A549 (cell line): ENCODE measurements around the gene CAPN13. TPM values are rescaled to one million over a fixed set of nuclear protein-coding genes. Genes with fewer than 3 reads are reported as not detected.

Experiments used
- ATAC-seq, 2 experiments: fragments of 200-7000 bp in 1 of 2; fragments of >200 bp in 1 of 2; cut with Nextera tagmentation in 1 of 2; cut with Tn5 transposase in 1 of 2; 3 replicates each; pipeline versions ENCODE4 v1.8.0 to v1.9.1; 2018 to 2020; ENCODE audit warnings: mild to moderate bottlenecking in 1 of 2, moderate library complexity in 1 of 2
- CTCF ChIA-PET: fragments of 300-600 bp; sonication (Branson Sonifier 250); formaldehyde crosslinking; extraction: SDS; loops from one replicate; lab custom pipeline; 2021; ENCODE audit warnings: antibody characterized with exemption, inconsistent platforms; lab: Yijun Ruan, JAX
- POLR2A ChIA-PET: fragments of 350-600 bp; formaldehyde crosslinking; extraction: SDS; loops from one replicate; lab custom pipeline; 2021; ENCODE audit warnings: antibody characterized with exemption, inconsistent platforms; lab: Yijun Ruan, JAX
- DNase-seq, 2 experiments: peaks; one replicate each; pipeline versions ENCODE4 v3.0.0 to v3.0.0-alpha.2; 2011 to 2016; ENCODE audit warnings: low read depth in 1 of 2, low spot score in 1 of 2
- FAIRE-seq: peaks from 2 replicates; lab custom pipeline; 2011; peaks lifted over from hg19 to GRCh38; lab: Jason Lieb, UNC
- H3K27ac ChIP-seq, 2 experiments: fragments of >200 bp; sonication (Bioruptor Twin); formaldehyde crosslinking; 3 replicates each; pipeline ENCODE4 v1.5.1; 2016 to 2017
- H3K4me1 ChIP-seq: fragments of >200 bp; sonication (Bioruptor Twin); formaldehyde crosslinking; 3 replicates; pipeline ENCODE4 v1.6.1; 2016
- H3K4me2 ChIP-seq: fragments of >200 bp; sonication (Bioruptor Twin); formaldehyde crosslinking; 3 replicates; pipeline ENCODE4 v1.6.1; 2016
- H3K4me3 ChIP-seq: fragments of >200 bp; sonication (Bioruptor Twin); formaldehyde crosslinking; 3 replicates; pipeline ENCODE4 v1.5.1; 2016
- H3K9me3 ChIP-seq: fragments of >200 bp; sonication (Bioruptor Twin); formaldehyde crosslinking; 3 replicates; pipeline ENCODE4 v1.6.1; 2016
- BCL3 ChIP-seq: fragments of >200 bp; sonication (Bioruptor Twin); formaldehyde crosslinking; IDR thresholded peaks from 3 replicates; pipeline ENCODE4 v1.6.1; 2016
- CBX8 ChIP-seq: fragments of 200-600 bp; sonication (generic); IDR thresholded peaks from 2 replicates; pipeline ENCODE4 v1.6.1; 2016
- CHD4 ChIP-seq: fragments of 200-600 bp; sonication (generic); IDR thresholded peaks from 2 replicates; pipeline ENCODE4 v1.6.1; 2016; ENCODE audit warnings: antibody characterized with exemption, mild to moderate bottlenecking, borderline replicate concordance
- CTCF ChIP-seq: fragments of >200 bp; sonication (Bioruptor Twin); formaldehyde crosslinking; IDR thresholded peaks from 3 replicates; pipeline ENCODE4 v1.5.1; 2016
- EHMT2 ChIP-seq: fragments of 200-600 bp; sonication (generic); IDR thresholded peaks from 2 replicates; pipeline ENCODE4 v1.6.1; 2016; ENCODE audit warnings: antibody characterized with exemption, low read depth, mild to moderate bottlenecking, moderate library complexity
- ELK1 ChIP-seq: fragments of 150-350 bp; IDR thresholded peaks from 2 replicates; pipeline ENCODE4 v1.6.1; 2014; ENCODE audit warnings: low read depth, mild to moderate bottlenecking, low read length
- ESRRA ChIP-seq: fragments of 150-350 bp; IDR thresholded peaks from 2 replicates; pipeline ENCODE4 v1.6.1; 2014; ENCODE audit warnings: mild to moderate bottlenecking, low read length, borderline replicate concordance
- FOXS1 ChIP-seq: fragments of 250-450 bp; sonication (Bioruptor Pico); IDR thresholded peaks from 2 replicates; pipeline ENCODE4 v1.5.0; 2020; ENCODE audit warnings: mild to moderate bottlenecking, moderate library complexity
- GATA3 ChIP-seq: IDR thresholded peaks from 2 replicates; pipeline ENCODE4 v1.6.1; 2012; ENCODE audit warnings: borderline replicate concordance
- HMGXB4 ChIP-seq: fragments of 250-450 bp; sonication (Bioruptor Pico); IDR thresholded peaks from 2 replicates; pipeline ENCODE4 v1.5.0; 2021; ENCODE audit warnings: mild to moderate bottlenecking, moderate library complexity, borderline replicate concordance
- HOXA7 ChIP-seq: fragments of 250-450 bp; sonication (Bioruptor Pico); IDR thresholded peaks from 2 replicates; pipeline ENCODE4 v1.5.0; 2020; ENCODE audit warnings: mild to moderate bottlenecking, moderate library complexity
- JUN ChIP-seq, 2 experiments: fragments of >200 bp; sonication (Bioruptor Twin); formaldehyde crosslinking; IDR thresholded peaks; 2 replicates in 1 of 2; 3 replicates in 1 of 2; pipeline ENCODE4 v1.6.1; 2016 to 2017
- KDM1A ChIP-seq: fragments of 200-600 bp; sonication (generic); IDR thresholded peaks from 2 replicates; pipeline ENCODE4 v1.6.1; 2016; ENCODE audit warnings: low read depth, mild to moderate bottlenecking
- KDM5A ChIP-seq: fragments of 200-600 bp; sonication (generic); IDR thresholded peaks from 2 replicates; pipeline ENCODE4 v1.6.1; 2016; ENCODE audit warnings: antibody characterized with exemption, mild to moderate bottlenecking
- NPAS2 ChIP-seq: fragments of 250-450 bp; sonication (Bioruptor Pico); IDR thresholded peaks from 2 replicates; pipeline ENCODE4 v1.8.0; 2022; ENCODE audit warnings: mild to moderate bottlenecking, moderate library complexity, borderline replicate concordance
- PBX3 ChIP-seq: IDR thresholded peaks from 2 replicates; pipeline ENCODE4 v1.6.1; 2012
- PHF8 ChIP-seq: fragments of 200-600 bp; sonication (generic); IDR thresholded peaks from 2 replicates; pipeline ENCODE4 v1.6.1; 2016; ENCODE audit warnings: low read depth, mild to moderate bottlenecking, antibody characterized with exemption, moderate library complexity, borderline replicate concordance
- POLR2A ChIP-seq: IDR thresholded peaks from 2 replicates; pipeline ENCODE4 v1.6.1; 2012; ENCODE audit warnings: mild to moderate bottlenecking, low read length
- RFX5 ChIP-seq: fragments of 450-650 bp; IDR thresholded peaks from 2 replicates; pipeline ENCODE4 v1.7.1; 2014; ENCODE audit warnings: antibody characterized with exemption, mild to moderate bottlenecking, moderate library complexity
- RNF2 ChIP-seq: fragments of 200-600 bp; sonication (generic); IDR thresholded peaks from 2 replicates; pipeline ENCODE4 v1.6.1; 2016; ENCODE audit warnings: low read depth, mild to moderate bottlenecking, antibody characterized with exemption, moderate library complexity, borderline replicate concordance
- SREBF2 ChIP-seq: fragments of 450-650 bp; IDR thresholded peaks from 2 replicates; pipeline ENCODE4 v1.6.1; 2014; ENCODE audit warnings: mild to moderate bottlenecking, moderate library complexity
- TFCP2L1 ChIP-seq: fragments of 250-450 bp; sonication (Bioruptor Pico); IDR thresholded peaks from 2 replicates; pipeline ENCODE4 v1.5.0; 2021; ENCODE audit warnings: mild to moderate bottlenecking
- USF2 ChIP-seq: fragments of 450-650 bp; IDR thresholded peaks from 2 replicates; pipeline ENCODE4 v1.6.1; 2014; ENCODE audit warnings: antibody characterized with exemption
- WGBS: methylation state at CpG from one replicate; pipeline ENCODE4 v1.1.6; 2017; ENCODE audit errors: missing lambda C conversion rate; 5-methylcytosine and 5-hydroxymethylcytosine counted together
- polyA plus RNA-seq, 4 experiments: library from polyadenylated mRNA; depleted of rRNA in 3 of 4; stranded (reverse); fragments of >200 nt; fragmentation: RNase III in 1 of 4; extraction: RNeasy Plus Mini Kit Qiagen cat#74134 plus additional on column Dnase treatment in 1 of 4; gene quantifications; 2 replicates in 3 of 4; 3 replicates in 1 of 4; pipeline ENCODE4 v1.2.3, GENCODE V29; 2011 to 2017

Gene CAPN13
- polyA plus RNA-seq, 2 of the 4 experiments (the other 2 are of a cell fraction) = 0.08 to 0.18 TPM

- Histone ChIP-seq H3K4me3 (no peak overlapping the region), H3K9me3 (peaks cover 3% of the 10 kb centered on the region; the same call in 2 of the 3 replicates), H3K4me2 (no peak overlapping the region), H3K4me1 (no peaks in the 10 kb centered on the region), H3K27ac (no peak overlapping the region)
- ATAC-seq (peak in 1 of 2 experiments; percentile 13; a peak in 1 of 6 replicates), FAIRE-seq (no peak), DNase-seq (no peak)
- WGBS = 27% methylated on average over 6 of the region's 6 CpGs
- ChIA-PET POLR2A (no interaction called here), CTCF (interaction anchor here (0.6 to 7.6 kb wide), 6 partner anchors 9 to 1008 kb away, joined by 3 to 72 read pairs (median 4); no protein-coding TSS in a partner anchor)
- TF ChIP-seq JUN (IDR thresholded peaks at IDR 0.05) (no peak), ELK1 (no peak), PHF8 (no peak), KDM1A (no peak), RNF2 (no peak), USF2 (no peak), BCL3 (no peak), FOXS1 (no peak), NPAS2 (CRISPR knock-in tag) (no peak), CHD4 (no peak)
Measured at GRCh38 chr2:30721668-30722647, 85.3 kb downstream of the CAPN13 start.

- CTCF ChIA-PET = interaction anchor here (0.6 to 7.6 kb wide), 4 partner anchors 8 to 1009 kb away, joined by 3 to 72 read pairs (median 6); no protein-coding TSS in a partner anchor
- 9% methylated on average over 4 of the region's 4 CpGs for WGBS
- no peak for TF ChIP-seq HMGXB4 (CRISPR knock-in tag)
- TF ChIP-seq RFX5 = no peak
- no peak for TF ChIP-seq EHMT2
- TF ChIP-seq POLR2A = no peak
- TF ChIP-seq HOXA7 = no peak
- no peak for TF ChIP-seq GATA3
- no peak for TF ChIP-seq CTCF
- no peak for TF ChIP-seq KDM5A
- no peak for TF ChIP-seq SREBF2
- TF ChIP-seq ELK1 = no peak
- TF ChIP-seq TFCP2L1 (CRISPR knock-in tag) = no peak
- TF ChIP-seq CBX8 = no peak
- no peak for TF ChIP-seq PBX3
- no peak for TF ChIP-seq ESRRA
Measured at GRCh38 chr2:30721241-30721640, 86.0 kb downstream of the CAPN13 start.

More at GRCh38 chr2:30721241-30721640, 86.0 kb downstream of the CAPN13 start:
- FAIRE-seq (no peak), DNase-seq (no peak), ATAC-seq (no peak)
- Histone ChIP-seq H3K4me1 (no peaks in the 10 kb centered on the region), H3K9me3 (peaks cover 3% of the 10 kb centered on the region; the same call in 2 of the 3 replicates), H3K27ac (no peak overlapping the region), H3K4me2 (no peak overlapping the region), H3K4me3 (no peak overlapping the region)
- POLR2A ChIA-PET = no interaction called here
